K562 (cell line): ENCODE results near the gene MAPKAPK3. TPM values are rescaled to one million over a fixed set of nuclear protein-coding genes. Genes with fewer than 3 reads are reported as not detected.

Experiments
- ATAC-seq: fragments of 200-7000 bp; cut with Tn5 transposase; 3 replicates; pipeline ENCODE4 v1.9.1; 2020; ENCODE audit warnings: moderate library complexity
- BruUV-seq: library from RNA; stranded (reverse); fragments of 400-500 nt; replicated peaks from 2 replicates; lab custom pipeline; 2021; lab: Mats Ljungman, UMichigan
- CTCF ChIA-PET: fragments of 300-600 bp; formaldehyde crosslinking; extraction: SDS; loops from one replicate; lab custom pipeline; 2021; ENCODE audit warnings: low intra/inter-chr PET ratio; lab: Yijun Ruan, JAX
- POLR2A ChIA-PET: fragments of 300-600, 350-650 bp; sonication (Branson Sonifier 250); formaldehyde crosslinking; extraction: SDS; loops from one replicate; lab custom pipeline; 2021; ENCODE audit warnings: antibody characterized with exemption, inconsistent platforms; lab: Yijun Ruan, JAX
- DNase-seq, 4 experiments: peaks; one replicate each; pipeline versions ENCODE4 v3.0.0 to v3.0.0-alpha.2; 2011 to 2018; ENCODE audit warnings: low spot score in 3 of 4, mixed read lengths in 3 of 4; ENCODE audit errors: extremely low read depth in 1 of 4
- FAIRE-seq: peaks from 2 replicates; lab custom pipeline; 2011; peaks lifted over from hg19 to GRCh38; lab: Jason Lieb, UNC
- H2AFZ ChIP-seq: 2 replicates; pipeline ENCODE4 v1.6.0; 2011; ENCODE audit warnings: low read depth, low read length, control low read depth, inconsistent platforms
- H3K27ac ChIP-seq: fragments of 200-600 bp; 3 replicates; pipeline ENCODE4 v1.8.0; 2011; ENCODE audit warnings: low read depth, mild to moderate bottlenecking, control low read depth, inconsistent platforms, low read length, moderate library complexity, mixed read lengths; ENCODE audit errors: extremely low read depth
- H3K27me3 ChIP-seq, 2 experiments: fragments of 300-600 bp in 1 of 2; 2 replicates in 1 of 2; 3 replicates in 1 of 2; pipeline versions ENCODE4 v1.6.0 to v1.8.0; 2011; ENCODE audit warnings: inconsistent platforms in 2 of 2, low read length in 2 of 2, mild to moderate bottlenecking in 1 of 2, mixed read lengths in 1 of 2, moderate library complexity in 1 of 2; ENCODE audit not compliant: control insufficient read depth in 2 of 2, insufficient read depth in 2 of 2
- H3K36me3 ChIP-seq: fragments of 300-600 bp; 3 replicates; pipeline ENCODE4 v1.8.0; 2011; ENCODE audit warnings: mild to moderate bottlenecking, low read length, inconsistent platforms; ENCODE audit not compliant: control insufficient read depth, insufficient read depth
- H3K4me1 ChIP-seq, 2 experiments: fragments of 200-600 bp in 1 of 2; replicated peaks in 1 of 2; 2 replicates in 1 of 2; 3 replicates in 1 of 2; pipeline versions ENCODE4 v1.5.1 to v1.8.0; 2011; ENCODE audit warnings: inconsistent platforms in 2 of 2, low read length in 2 of 2, mild to moderate bottlenecking in 1 of 2, mixed read lengths in 1 of 2, moderate library complexity in 1 of 2; ENCODE audit not compliant: control insufficient read depth in 2 of 2, insufficient read depth in 2 of 2
- H3K4me2 ChIP-seq: 2 replicates; pipeline ENCODE4 v1.6.1; 2011; ENCODE audit warnings: low read length, control low read depth, inconsistent platforms, mixed read lengths; ENCODE audit not compliant: insufficient read depth
- H3K4me3 ChIP-seq: fragments of 200-600 bp; sonication (generic), shearing (Covaris generic); 2 replicates; pipeline ENCODE4 v1.5.1; 2016; ENCODE audit warnings: control low read depth, inconsistent platforms
- H3K79me2 ChIP-seq: fragments of 200-600 bp; 3 replicates; pipeline ENCODE4 v1.8.0; 2011; ENCODE audit warnings: low read length, inconsistent platforms; ENCODE audit not compliant: control insufficient read depth, insufficient read depth
- H3K9ac ChIP-seq, 2 experiments: 2 replicates each; pipeline versions ENCODE4 v1.6.0 to v1.6.1; 2011; ENCODE audit warnings: low read depth in 2 of 2, low read length in 2 of 2, control low read depth in 1 of 2, inconsistent platforms in 1 of 2, mild to moderate bottlenecking in 1 of 2, mixed read lengths in 1 of 2; ENCODE audit not compliant: insufficient read depth in 1 of 2
- H3K9me1 ChIP-seq: one replicate; pipeline ENCODE4 v1.6.0; 2011; ENCODE audit warnings: inconsistent platforms, mild to moderate bottlenecking, low read length, moderate library complexity; ENCODE audit not compliant: control insufficient read depth, insufficient read depth
- H3K9me3 ChIP-seq: replicated peaks from 2 replicates; pipeline ENCODE4 v1.5.1; 2011; ENCODE audit warnings: low read depth, low read length, inconsistent platforms; ENCODE audit not compliant: control insufficient read depth, insufficient read depth
- H4K20me1 ChIP-seq: replicated peaks from 2 replicates; pipeline ENCODE4 v1.6.1; 2011; ENCODE audit warnings: low read length, inconsistent platforms, mixed read lengths; ENCODE audit not compliant: control insufficient read depth, insufficient read depth
- EGR1 ChIP-seq: fragments of 450-650 bp; conservative IDR thresholded peaks from 2 replicates; pipeline ENCODE4 v1.6.1; 2017; ENCODE audit warnings: mild to moderate bottlenecking
- ESRRB ChIP-seq: fragments of 250-450 bp; sonication (Bioruptor Pico); IDR thresholded peaks from 2 replicates; pipeline ENCODE4 v1.5.0; 2020; ENCODE audit warnings: mild to moderate bottlenecking, moderate library complexity, borderline replicate concordance
- FOS ChIP-seq: IDR thresholded peaks from 3 replicates; pipeline ENCODE4 v1.6.1; 2011; ENCODE audit not compliant: insufficient read length; ENCODE audit errors: extremely low read depth
- FOSL1 ChIP-seq: fragments of 200-800 bp; sonication (Bioruptor generic); conservative IDR thresholded peaks from 2 replicates; pipeline ENCODE4 v1.6.1; 2016; ENCODE audit warnings: missing genetic modification characterization, missing compliant biosample characterization
- HDAC8 ChIP-seq: fragments of 450-650 bp; IDR thresholded peaks from 2 replicates; pipeline ENCODE4 v1.6.1; 2016; ENCODE audit warnings: mild to moderate bottlenecking, missing genetic modification characterization, moderate library complexity, missing compliant biosample characterization
- KLF16 ChIP-seq: IDR thresholded peaks from 2 replicates; pipeline ENCODE4 v1.6.1; 2016; ENCODE audit warnings: antibody characterized with exemption
- PHB2 ChIP-seq: fragments of 450-650 bp; IDR thresholded peaks from 2 replicates; pipeline ENCODE4 v1.6.1; 2017; ENCODE audit warnings: low read depth
- POLR2AphosphoS2 ChIP-seq: IDR thresholded peaks from 2 replicates; pipeline ENCODE4 v1.6.1; 2012; ENCODE audit warnings: low read length, improper control_type of control experiment
- PPARD ChIP-seq: fragments of 250-450 bp; sonication (Bioruptor Pico); IDR thresholded peaks from 2 replicates; pipeline ENCODE4 v1.8.0; 2022; ENCODE audit warnings: inconsistent platforms, mild to moderate bottlenecking, moderate library complexity
- RFX1 ChIP-seq: fragments of 450-650 bp; IDR thresholded peaks from 2 replicates; pipeline ENCODE4 v1.6.1; 2016; ENCODE audit warnings: mild to moderate bottlenecking, moderate library complexity
- SP1 ChIP-seq: sonication (generic); formaldehyde crosslinking; IDR thresholded peaks from 2 replicates; pipeline ENCODE4 v1.8.1; 2022; ENCODE audit warnings: mild to moderate bottlenecking, missing genetic modification reagents
- ZNF408 ChIP-seq: fragments of 250-450 bp; sonication (Bioruptor Pico); IDR thresholded peaks from 2 replicates; pipeline ENCODE4 v1.4.0; 2020; ENCODE audit warnings: low read depth, mild to moderate bottlenecking, moderate library complexity
- ZNF436 ChIP-seq: fragments of 250-450, 450-650 bp; sonication (Bioruptor Pico); formaldehyde crosslinking; IDR thresholded peaks from 2 replicates; pipeline ENCODE4 v1.7.0; 2020; ENCODE audit warnings: mild to moderate bottlenecking
- ZNF76 ChIP-seq: fragments of 250-450 bp; sonication (Bioruptor Pico); IDR thresholded peaks from 2 replicates; pipeline ENCODE4 v1.4.0; 2020; ENCODE audit warnings: mild to moderate bottlenecking, moderate library complexity, borderline replicate concordance
- WGBS: fragments of 100-300 bp; shearing (Covaris generic); methylation state at CpG from one replicate; pipeline ENCODE4 v1.1.6; 2016; ENCODE audit warnings: low coverage, mixed read lengths; ENCODE audit not compliant: insufficient coverage; ENCODE audit errors: missing lambda C conversion rate; 5-methylcytosine and 5-hydroxymethylcytosine counted together
- in situ Hi-C: fragments of 300-500 bp; cut with MboI; formaldehyde crosslinking; loops from 4 replicates; pipeline ENCODE4 v1.15.0; 2018; ENCODE audit warnings: inconsistent platforms, mixed read lengths
- intact Hi-C: fragments of 100-400 bp; cut with micrococcal nuclease; formaldehyde crosslinking; loops from 2 replicates; pipeline ENCODE4 v1.14.2; 2022
- polyA plus RNA-seq, 8 experiments: library from polyadenylated mRNA; depleted of rRNA in 4 of 8; stranded (reverse) in 5 of 8; unstranded in 3 of 8; fragments of >200 nt; fragmentation: Nextera tagmentation in 2 of 8; fragmentation: Illumina TruSeq in 1 of 8; extraction: Ambion mirVana in 2 of 8; extraction: Trizol in 1 of 8; gene quantifications; 2 replicates each; pipeline versions ENCODE4 v1.2.1 to v1.2.3, GENCODE V29; 2011 to 2014; ENCODE audit warnings: inconsistent platforms in 1 of 8, missing spikeins in 1 of 8
- total RNA-seq, 7 experiments: library from RNA; depleted of rRNA in 6 of 7; stranded (reverse); fragments of >200 nt in 6 of 7; fragmentation: Illumina TruSeq in 2 of 7; extraction: Trizol in 2 of 7; gene quantifications; 2 replicates each; pipeline versions ENCODE4 v1.2.1 to v1.2.3, GENCODE V29; 2011 to 2021; ENCODE audit warnings: low replicate concordance in 1 of 7
- TF ChIP-seq, protein P1 (sequence below): sonication (generic); formaldehyde crosslinking; IDR thresholded peaks from 2 replicates; pipeline ENCODE4 v1.5.0; 2020; ENCODE audit warnings: missing genetic modification reagents
- TF ChIP-seq, protein P2 (sequence below), 3 experiments: IDR thresholded peaks in 2 of 3; conservative IDR thresholded peaks in 1 of 3; 2 replicates each; pipeline ENCODE4 v1.5.1; 2011 to 2012; ENCODE audit warnings: low read length in 3 of 3, mild to moderate bottlenecking in 3 of 3, control low read depth in 2 of 3, improper control_type of control experiment in 1 of 3, inconsistent platforms in 1 of 3, low read depth in 1 of 3, mixed read lengths in 1 of 3, moderate library complexity in 1 of 3; ENCODE audit not compliant: insufficient read depth in 2 of 3
- TF ChIP-seq, protein P3 (sequence below): sonication (generic); formaldehyde crosslinking; IDR thresholded peaks from 2 replicates; pipeline ENCODE4 v1.8.1; 2023; ENCODE audit warnings: mild to moderate bottlenecking, missing genetic modification reagents, moderate library complexity
- TF ChIP-seq, protein P4 (sequence below): fragments of 450-650 bp; conservative IDR thresholded peaks from 2 replicates; pipeline ENCODE4 v1.6.1; 2016; ENCODE audit warnings: missing genetic modification characterization, low read depth, mild to moderate bottlenecking, control low read depth, missing compliant biosample characterization

Gene MAPKAPK3
- total and polyA plus RNA-seq, 9 of the 15 experiments (the other 6 are each of a cell fraction or from before 2014, with no cell fraction given), result 8.0 to 56.4 (median 41.2) TPM

DNA sequence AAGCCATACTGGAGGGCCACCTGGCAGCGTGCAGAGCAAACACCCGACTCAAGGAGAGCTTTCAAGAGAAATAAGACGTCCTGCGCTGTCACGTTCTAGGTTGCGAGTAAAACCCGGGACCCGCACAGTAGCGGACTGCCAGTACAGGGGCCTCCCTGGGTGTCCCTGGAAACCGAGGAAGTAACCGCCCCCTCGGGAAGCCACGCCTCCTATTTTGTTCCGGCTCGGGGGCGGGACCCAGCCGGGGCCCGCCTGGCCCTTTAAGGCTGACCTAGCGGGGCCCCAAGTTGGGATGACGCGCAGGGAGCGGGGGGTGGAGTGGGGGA lies 218 bp upstream of the MAPKAPK3 start:
- Histone ChIP-seq H3K4me3 (peak overlapping the region; percentile 72), H3K36me3 (peaks cover 20% of the 10 kb centered on the region; the same call in 2 of the 3 replicates), H3K9me3 (no peaks in the 10 kb centered on the region), H4K20me1 (peaks cover 8% of the 10 kb centered on the region; the same call in 1 of the 2 replicates), H2AFZ (peak overlapping the region; percentile 77), H3K4me2 (peak overlapping the region; percentile 79), H3K27me3 (no peaks in the 10 kb centered on the region), H3K4me1 (peaks cover 24 to 39% of the 10 kb centered on the region in 2 experiments; a peak in 4 of 5 replicates), H3K9ac (peak overlapping the region; percentile 22 to 82; a peak in 2 of 4 replicates), H3K27ac (peak overlapping the region; percentile 42; the same call in 2 of the 3 replicates), H3K79me2 (peaks cover 54% of the 10 kb centered on the region), H3K9me1 (no peaks in the 10 kb centered on the region)
- intact Hi-C loops, result loop anchor here (1.0 to 10.0 kb wide), 2 partner anchors 36 to 768 kb away; partner anchors contain the start of gene MANF
- ChIA-PET POLR2A (interaction anchor here (1.0 to 1.2 kb wide), 2 partner anchors 15 to 26 kb away, joined by 4 to 6 read pairs; no protein-coding TSS in a partner anchor), CTCF (interaction anchor here (0.9 to 5.4 kb wide), 3 partner anchors 16 to 100 kb away, joined by 3 to 56 read pairs (median 3); no protein-coding TSS in a partner anchor)
- FAIRE-seq, result no peak
- peak; percentile 90 to 95 (median 92) for DNase-seq
- in situ Hi-C loops, result loop anchor here (5.0 kb wide), 1 partner anchor 761 kb away; no protein-coding TSS in a partner anchor
- 2% methylated on average over 10 of the region's 22 CpGs for WGBS
- ATAC-seq, result peak; percentile 73
- no TSS peak for BruUV-seq
- no peak for TF ChIP-seq PPARD (CRISPR knock-in tag)
- TF ChIP-seq, protein P1, sequence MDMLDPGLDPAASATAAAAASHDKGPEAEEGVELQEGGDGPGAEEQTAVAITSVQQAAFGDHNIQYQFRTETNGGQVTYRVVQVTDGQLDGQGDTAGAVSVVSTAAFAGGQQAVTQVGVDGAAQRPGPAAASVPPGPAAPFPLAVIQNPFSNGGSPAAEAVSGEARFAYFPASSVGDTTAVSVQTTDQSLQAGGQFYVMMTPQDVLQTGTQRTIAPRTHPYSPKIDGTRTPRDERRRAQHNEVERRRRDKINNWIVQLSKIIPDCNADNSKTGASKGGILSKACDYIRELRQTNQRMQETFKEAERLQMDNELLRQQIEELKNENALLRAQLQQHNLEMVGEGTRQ (CRISPR knock-in tag), result no peak
- TF ChIP-seq POLR2AphosphoS2, result no peak
- peak; percentile 45; the same call in 1 of the 2 replicates for TF ChIP-seq EGR1
- TF ChIP-seq, protein P2, sequence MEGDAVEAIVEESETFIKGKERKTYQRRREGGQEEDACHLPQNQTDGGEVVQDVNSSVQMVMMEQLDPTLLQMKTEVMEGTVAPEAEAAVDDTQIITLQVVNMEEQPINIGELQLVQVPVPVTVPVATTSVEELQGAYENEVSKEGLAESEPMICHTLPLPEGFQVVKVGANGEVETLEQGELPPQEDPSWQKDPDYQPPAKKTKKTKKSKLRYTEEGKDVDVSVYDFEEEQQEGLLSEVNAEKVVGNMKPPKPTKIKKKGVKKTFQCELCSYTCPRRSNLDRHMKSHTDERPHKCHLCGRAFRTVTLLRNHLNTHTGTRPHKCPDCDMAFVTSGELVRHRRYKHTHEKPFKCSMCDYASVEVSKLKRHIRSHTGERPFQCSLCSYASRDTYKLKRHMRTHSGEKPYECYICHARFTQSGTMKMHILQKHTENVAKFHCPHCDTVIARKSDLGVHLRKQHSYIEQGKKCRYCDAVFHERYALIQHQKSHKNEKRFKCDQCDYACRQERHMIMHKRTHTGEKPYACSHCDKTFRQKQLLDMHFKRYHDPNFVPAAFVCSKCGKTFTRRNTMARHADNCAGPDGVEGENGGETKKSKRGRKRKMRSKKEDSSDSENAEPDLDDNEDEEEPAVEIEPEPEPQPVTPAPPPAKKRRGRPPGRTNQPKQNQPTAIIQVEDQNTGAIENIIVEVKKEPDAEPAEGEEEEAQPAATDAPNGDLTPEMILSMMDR (IDR thresholded peaks at IDR 0.05 in 2 of 3, conservative IDR thresholded peaks at IDR 0.05 in 1 of 3; ENCODE audit: insufficient read depth in 2 of 3, low read depth in 1 of 3, low read length in 3 of 3), result peak in 1 of 3 experiments; percentile 4; a peak in 1 of 6 replicates
- TF ChIP-seq RFX1, result peak; percentile 74; the same call in 1 of the 2 replicates
- TF ChIP-seq PHB2, result no peak
- no peak for TF ChIP-seq ZNF76 (CRISPR knock-in tag)
- TF ChIP-seq SP1 (CRISPR knock-in tag), result 0 out of 2 replicates have a peak, but pooled peaks have one; percentile 9
- no peak for TF ChIP-seq KLF16
- TF ChIP-seq, protein P3, sequence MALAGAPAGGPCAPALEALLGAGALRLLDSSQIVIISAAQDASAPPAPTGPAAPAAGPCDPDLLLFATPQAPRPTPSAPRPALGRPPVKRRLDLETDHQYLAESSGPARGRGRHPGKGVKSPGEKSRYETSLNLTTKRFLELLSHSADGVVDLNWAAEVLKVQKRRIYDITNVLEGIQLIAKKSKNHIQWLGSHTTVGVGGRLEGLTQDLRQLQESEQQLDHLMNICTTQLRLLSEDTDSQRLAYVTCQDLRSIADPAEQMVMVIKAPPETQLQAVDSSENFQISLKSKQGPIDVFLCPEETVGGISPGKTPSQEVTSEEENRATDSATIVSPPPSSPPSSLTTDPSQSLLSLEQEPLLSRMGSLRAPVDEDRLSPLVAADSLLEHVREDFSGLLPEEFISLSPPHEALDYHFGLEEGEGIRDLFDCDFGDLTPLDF (CRISPR knock-in tag), result no peak
- no peak for TF ChIP-seq ZNF436 (CRISPR knock-in tag)
- TF ChIP-seq ESRRB (CRISPR knock-in tag), result no peak
- TF ChIP-seq FOSL1 (tag), result peak; percentile 41; the same call in 1 of the 2 replicates
- TF ChIP-seq, protein P4, sequence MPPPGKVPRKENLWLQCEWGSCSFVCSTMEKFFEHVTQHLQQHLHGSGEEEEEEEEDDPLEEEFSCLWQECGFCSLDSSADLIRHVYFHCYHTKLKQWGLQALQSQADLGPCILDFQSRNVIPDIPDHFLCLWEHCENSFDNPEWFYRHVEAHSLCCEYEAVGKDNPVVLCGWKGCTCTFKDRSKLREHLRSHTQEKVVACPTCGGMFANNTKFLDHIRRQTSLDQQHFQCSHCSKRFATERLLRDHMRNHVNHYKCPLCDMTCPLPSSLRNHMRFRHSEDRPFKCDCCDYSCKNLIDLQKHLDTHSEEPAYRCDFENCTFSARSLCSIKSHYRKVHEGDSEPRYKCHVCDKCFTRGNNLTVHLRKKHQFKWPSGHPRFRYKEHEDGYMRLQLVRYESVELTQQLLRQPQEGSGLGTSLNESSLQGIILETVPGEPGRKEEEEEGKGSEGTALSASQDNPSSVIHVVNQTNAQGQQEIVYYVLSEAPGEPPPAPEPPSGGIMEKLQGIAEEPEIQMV, result no peak
- no peak for TF ChIP-seq ZNF408 (CRISPR knock-in tag)
- TF ChIP-seq HDAC8 (tag), result no peak
- no peak for TF ChIP-seq FOS
